Measurements from ENCODE around the gene SOWAHB. TPM values are rescaled to one million over a fixed set of nuclear protein-coding genes. Genes with fewer than 3 reads are reported as not detected.

The SOWAHB gene, protein sequence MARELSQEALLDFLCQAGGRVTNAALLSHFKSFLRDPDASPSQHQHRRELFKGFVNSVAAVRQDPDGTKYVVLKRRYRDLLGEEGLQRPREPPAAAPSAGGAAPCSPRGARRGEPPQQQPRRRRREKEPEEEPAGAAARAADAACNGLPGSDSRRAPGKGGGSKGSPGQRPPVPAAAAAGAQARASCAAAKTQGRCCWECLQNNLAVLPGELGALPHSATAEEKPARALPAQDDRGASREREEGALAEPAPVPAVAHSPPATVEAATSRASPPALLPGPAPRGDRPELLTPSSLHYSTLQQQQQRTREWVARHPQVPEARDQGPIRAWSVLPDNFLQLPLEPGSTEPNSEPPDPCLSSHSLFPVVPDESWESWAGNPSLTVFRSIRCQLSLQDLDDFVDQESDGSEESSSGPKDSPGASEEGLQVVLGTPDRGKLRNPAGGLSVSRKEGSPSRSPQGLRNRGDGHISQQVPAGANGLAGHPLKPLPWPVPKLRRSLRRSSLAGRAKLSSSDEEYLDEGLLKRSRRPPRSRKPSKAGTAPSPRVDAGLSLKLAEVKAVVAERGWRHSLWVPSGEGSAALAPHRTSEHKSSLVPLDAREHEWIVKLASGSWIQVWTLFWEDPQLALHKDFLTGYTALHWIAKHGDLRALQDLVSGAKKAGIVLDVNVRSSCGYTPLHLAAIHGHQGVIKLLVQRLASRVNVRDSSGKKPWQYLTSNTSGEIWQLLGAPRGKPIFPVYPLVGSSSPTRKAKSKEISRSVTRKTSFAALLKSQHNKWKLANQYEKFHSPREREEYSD
- 0.13 TPM for total RNA-seq
- under 1 TPM; 0.05 to 0.32 (median 0.12) TPM for polyA plus RNA-seq (ENCODE audit: insufficient read depth in 1 of 8, insufficient read length in 8 of 8, low replicate concordance in 1 of 8)
- long read RNA-seq, donor 1, result 0 reads
- long read RNA-seq, donor 2, result 0 reads
- long read RNA-seq, donor 3, result 0 reads
- long read RNA-seq, donor 4, result 0 reads
- long read RNA-seq, donor 5, partial matches to known transcripts, result 0 of 1 reads
- long read RNA-seq, donor 5, other reads (novel, unspliced or antisense), result 0 of 1 reads
- long read RNA-seq, donor 6, result 0 reads
- long read RNA-seq, donor 7, result 0 reads
- long read RNA-seq, donor 8, partial matches to known transcripts, result 91 of 91 reads
- long read RNA-seq, donor 8, other reads (novel, unspliced or antisense), result 0 of 91 reads
- long read RNA-seq, donor 9, result 0 reads
- long read RNA-seq, donor 10, result 0 reads
- long read RNA-seq, donor 11, partial matches to known transcripts, result 0 of 1 reads
- long read RNA-seq, donor 11, other reads (novel, unspliced or antisense), result 0 of 1 reads

DNA sequence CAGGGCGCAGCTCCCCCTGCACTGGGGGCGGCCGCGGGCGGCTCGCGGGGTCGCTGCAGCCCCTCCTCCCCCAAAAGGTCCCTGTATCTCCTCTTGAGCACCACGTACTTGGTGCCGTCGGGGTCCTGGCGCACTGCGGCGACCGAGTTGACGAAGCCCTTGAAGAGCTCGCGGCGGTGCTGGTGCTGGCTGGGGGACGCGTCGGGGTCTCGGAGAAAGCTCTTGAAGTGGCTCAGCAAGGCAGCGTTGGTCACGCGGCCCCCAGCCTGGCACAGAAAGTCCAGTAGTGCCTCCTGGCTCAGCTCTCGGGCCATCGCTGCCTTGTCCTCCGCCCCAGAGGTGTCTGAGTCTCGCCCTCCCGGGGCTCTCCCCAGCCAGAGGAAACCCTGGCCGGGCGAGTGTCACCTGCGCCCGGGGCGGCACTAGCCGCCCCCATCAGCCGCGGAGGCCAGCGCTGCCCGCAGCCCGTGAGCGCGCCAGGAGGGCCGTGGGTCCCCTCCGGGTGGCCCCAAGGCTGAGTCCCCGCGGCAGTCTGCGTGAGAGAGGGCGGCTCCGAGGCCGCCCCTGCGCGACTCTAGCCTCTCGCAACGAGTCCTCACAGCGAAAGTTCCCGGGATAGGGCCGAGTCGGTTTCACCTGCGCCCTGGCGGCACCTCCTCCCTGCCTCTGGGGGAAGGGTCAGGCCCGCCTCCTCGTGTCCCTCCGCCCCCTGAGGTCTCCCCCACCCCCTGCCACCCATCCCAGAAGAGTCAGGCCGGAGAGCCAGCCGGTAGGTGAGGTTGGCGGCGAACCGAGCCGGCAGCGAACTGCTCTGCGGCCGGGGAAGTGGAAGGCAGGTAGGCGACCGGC lies at the start of gene SOWAHB:
TSS of gene SOWAHB (minus strand) at position 609 of the 849 bp plus-strand sequence. CDS start at position 314, 295 bp downstream.
- peak within 1 kb of the TSS; percentile 36 for H3K4me3 ChIP-seq (ENCODE audit: low read length)
- peaks cover 38% of the 10 kb centered on the region for H3K27me3 ChIP-seq (ENCODE audit: control insufficient read depth, insufficient read depth, low read length)
- H3K4me1 ChIP-seq (ENCODE audit: control insufficient read depth, insufficient read depth, low read length), result peaks cover 12% of the 10 kb centered on the region
- DNase-seq, result peak; percentile 21
- H3K27ac ChIP-seq (ENCODE audit: low read length), result no peak within 1 kb of the TSS
- no peaks in the 10 kb centered on the region for H3K9me3 ChIP-seq (replicated peaks; ENCODE audit: control insufficient read depth, low read depth, low read length)
- H3K36me3 ChIP-seq (ENCODE audit: control insufficient read depth, insufficient read depth, low read length), result no peaks in the 10 kb centered on the region
- under 1% methylated on average over 60 of the region's 76 CpGs for WGBS (ENCODE audit: insufficient coverage)

DNA sequence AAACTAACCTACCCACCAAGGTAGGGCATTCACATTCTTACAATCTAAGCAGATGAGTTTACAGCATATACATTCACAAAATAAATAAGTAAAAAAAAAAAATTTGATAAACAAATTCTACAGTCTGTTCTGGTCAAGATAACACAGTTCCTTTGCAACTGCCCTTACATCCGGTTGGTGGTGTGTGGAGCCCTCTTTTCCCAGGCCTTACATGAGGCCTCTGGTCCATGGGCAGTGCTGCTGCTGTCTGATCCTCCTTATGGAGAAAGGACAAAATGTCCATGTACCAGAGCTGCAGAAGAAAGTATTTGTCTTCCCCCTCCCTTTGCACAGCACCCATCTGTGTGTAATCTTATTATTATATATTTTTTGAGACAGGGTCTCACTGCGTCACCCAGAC lies 49.4 kb upstream of the SOWAHB start:
- H3K27ac ChIP-seq (ENCODE audit: low read length), result no peak overlapping the region
- no peaks in the 10 kb centered on the region for H3K27me3 ChIP-seq (ENCODE audit: control insufficient read depth, insufficient read depth, low read length)
- peaks cover 4% of the 10 kb centered on the region for H3K36me3 ChIP-seq (ENCODE audit: control insufficient read depth, insufficient read depth, low read length)
- peaks cover 16% of the 10 kb centered on the region for H3K4me1 ChIP-seq (ENCODE audit: control insufficient read depth, insufficient read depth, low read length)
- no CpG with 5 or more reads among the region's 2 CpGs for WGBS (ENCODE audit: insufficient coverage)
- H3K4me3 ChIP-seq (ENCODE audit: low read length), result no peak overlapping the region
- DNase-seq, result peak; percentile 33
- H3K9me3 ChIP-seq (replicated peaks; ENCODE audit: control insufficient read depth, low read depth, low read length), result peaks cover 3% of the 10 kb centered on the region

DNA sequence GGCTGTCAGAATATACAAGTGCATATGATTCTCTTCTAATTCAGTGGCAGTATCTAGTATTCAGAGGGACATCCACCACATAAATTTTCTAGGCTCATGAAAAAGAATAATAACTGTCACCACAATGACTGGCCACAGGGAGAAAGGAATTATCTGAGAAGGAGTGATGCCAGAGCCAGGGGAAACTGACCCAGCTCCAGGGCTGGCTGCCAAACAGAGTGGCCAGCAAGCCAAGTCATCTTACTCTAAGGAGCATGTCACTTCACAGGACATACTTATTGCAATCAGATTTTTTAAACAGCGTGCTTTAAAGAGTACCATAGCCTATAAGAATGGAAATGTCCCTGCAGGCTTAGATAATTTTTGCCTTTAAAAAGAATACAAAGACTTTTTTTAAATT lies 45.8 kb upstream of the SOWAHB start:
- H3K4me1 ChIP-seq (ENCODE audit: control insufficient read depth, insufficient read depth, low read length), result peaks cover 16% of the 10 kb centered on the region
- peaks cover 3% of the 10 kb centered on the region for H3K9me3 ChIP-seq (replicated peaks; ENCODE audit: control insufficient read depth, low read depth, low read length)
- no peak overlapping the region for H3K27ac ChIP-seq (ENCODE audit: low read length)
- H3K4me3 ChIP-seq (ENCODE audit: low read length), result no peak overlapping the region
- no CpG with 5 or more reads among the region's 1 CpG for WGBS (ENCODE audit: insufficient coverage)
- peaks cover 4% of the 10 kb centered on the region for H3K36me3 ChIP-seq (ENCODE audit: control insufficient read depth, insufficient read depth, low read length)
- no peaks in the 10 kb centered on the region for H3K27me3 ChIP-seq (ENCODE audit: control insufficient read depth, insufficient read depth, low read length)
- DNase-seq, result no peak

DNA sequence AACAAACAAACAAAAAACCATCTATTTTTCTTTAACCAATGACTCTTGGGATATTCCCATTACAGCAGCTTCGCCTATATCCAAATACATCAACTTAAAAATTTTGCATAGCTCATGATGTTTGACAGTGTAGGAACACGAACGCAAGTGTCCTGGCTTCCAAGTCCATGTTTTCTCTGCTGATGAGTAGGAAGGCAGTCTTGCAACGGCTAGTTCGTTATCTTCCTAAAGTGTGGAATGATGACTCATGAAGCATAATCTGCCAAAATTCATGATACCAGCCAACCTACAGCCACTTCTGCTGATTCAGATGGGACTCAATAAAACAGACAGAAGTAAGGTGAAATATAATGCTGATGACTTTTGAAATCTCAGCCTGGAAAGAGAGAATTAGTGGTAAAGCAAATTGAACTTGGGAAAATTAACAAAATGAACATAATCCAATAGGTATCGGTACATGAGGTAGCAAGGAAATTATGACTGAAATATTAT lies 45.2 kb upstream of the SOWAHB start:
- Histone ChIP-seq H3K36me3 (ENCODE audit: control insufficient read depth, insufficient read depth, low read length) (peaks cover 4% of the 10 kb centered on the region), H3K27me3 (ENCODE audit: control insufficient read depth, insufficient read depth, low read length) (no peaks in the 10 kb centered on the region), H3K9me3 (replicated peaks; ENCODE audit: control insufficient read depth, low read depth, low read length) (peaks cover 3% of the 10 kb centered on the region), H3K27ac (ENCODE audit: low read length) (no peak overlapping the region), H3K4me3 (ENCODE audit: low read length) (no peak overlapping the region), H3K4me1 (ENCODE audit: control insufficient read depth, insufficient read depth, low read length) (peaks cover 12% of the 10 kb centered on the region)
- no peak for DNase-seq
- WGBS (ENCODE audit: insufficient coverage), result no CpG with 5 or more reads among the region's 6 CpGs

DNA sequence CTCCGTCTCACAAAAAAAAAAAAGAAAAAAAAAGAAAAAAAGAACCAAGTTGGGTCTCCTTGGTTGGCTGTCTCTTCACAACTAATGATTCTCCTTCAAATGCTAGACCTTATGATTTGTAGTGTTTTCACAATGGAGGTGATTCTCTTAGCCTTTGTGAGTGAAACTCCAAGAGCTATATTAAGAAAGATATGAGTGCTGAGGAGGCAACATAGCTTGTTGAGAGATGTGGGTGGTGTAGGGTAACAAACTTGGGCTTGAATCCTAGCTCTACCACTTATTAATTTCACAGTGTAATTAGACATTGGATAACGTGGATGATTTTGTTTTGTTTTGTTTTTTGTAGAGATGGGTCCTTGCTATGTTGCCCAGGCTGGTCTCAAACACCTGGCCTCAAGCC lies 41.2 kb upstream of the SOWAHB start:
- no CpG with 5 or more reads among the region's 2 CpGs for WGBS (ENCODE audit: insufficient coverage)

DNA sequence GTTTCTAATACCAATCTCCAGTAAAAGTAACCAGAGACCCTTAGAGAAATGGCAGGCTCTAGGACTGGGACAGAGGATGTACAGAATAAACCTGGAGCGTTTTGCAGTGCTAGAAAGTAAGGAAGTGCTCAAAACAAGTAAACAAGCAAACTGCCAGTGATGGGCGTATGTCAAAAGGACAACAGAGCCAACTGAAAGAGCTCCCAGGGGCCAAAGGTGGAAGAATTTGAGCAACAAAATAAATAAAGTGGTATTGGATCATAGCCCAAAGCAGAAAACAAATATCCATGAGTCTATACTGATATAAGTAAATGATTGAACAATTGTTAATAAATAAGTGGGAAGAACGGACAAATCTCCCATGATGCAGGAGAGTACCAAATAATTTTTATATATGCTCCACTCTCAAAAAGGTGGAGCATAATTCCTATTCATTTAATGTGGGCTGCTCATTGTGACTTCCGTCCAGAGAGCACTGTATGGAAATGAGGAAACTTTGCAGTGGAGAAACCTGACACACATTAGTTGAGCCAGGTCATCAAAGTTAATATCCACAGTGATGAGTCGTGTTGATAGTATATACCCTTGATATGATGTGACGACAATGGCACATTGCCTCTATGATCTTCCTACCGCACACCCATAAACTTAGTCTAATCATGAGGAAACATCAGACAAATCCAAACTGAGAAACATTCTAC lies 33.8 kb upstream of the SOWAHB start:
- Histone ChIP-seq H3K4me3 (ENCODE audit: low read length) (no peak overlapping the region), H3K27me3 (ENCODE audit: control insufficient read depth, insufficient read depth, low read length) (no peaks in the 10 kb centered on the region), H3K9me3 (replicated peaks; ENCODE audit: control insufficient read depth, low read depth, low read length) (no peaks in the 10 kb centered on the region), H3K36me3 (ENCODE audit: control insufficient read depth, insufficient read depth, low read length) (no peaks in the 10 kb centered on the region), H3K27ac (ENCODE audit: low read length) (no peak overlapping the region), H3K4me1 (ENCODE audit: control insufficient read depth, insufficient read depth, low read length) (no peaks in the 10 kb centered on the region)
- DNase-seq, result no peak
- 38% methylated on average over 1 of the region's 7 CpGs for WGBS (ENCODE audit: insufficient coverage)

More for the DNA sequence above, 41.2 kb upstream of the SOWAHB start:
- H3K4me3 ChIP-seq (ENCODE audit: low read length), result no peak overlapping the region
- no peak for DNase-seq
- no peaks in the 10 kb centered on the region for H3K27me3 ChIP-seq (ENCODE audit: control insufficient read depth, insufficient read depth, low read length)
- peaks cover 3% of the 10 kb centered on the region for H3K9me3 ChIP-seq (replicated peaks; ENCODE audit: control insufficient read depth, low read depth, low read length)
- no peak overlapping the region for H3K27ac ChIP-seq (ENCODE audit: low read length)
- H3K4me1 ChIP-seq (ENCODE audit: control insufficient read depth, insufficient read depth, low read length), result no peaks in the 10 kb centered on the region
- H3K36me3 ChIP-seq (ENCODE audit: control insufficient read depth, insufficient read depth, low read length), result no peaks in the 10 kb centered on the region

DNA sequence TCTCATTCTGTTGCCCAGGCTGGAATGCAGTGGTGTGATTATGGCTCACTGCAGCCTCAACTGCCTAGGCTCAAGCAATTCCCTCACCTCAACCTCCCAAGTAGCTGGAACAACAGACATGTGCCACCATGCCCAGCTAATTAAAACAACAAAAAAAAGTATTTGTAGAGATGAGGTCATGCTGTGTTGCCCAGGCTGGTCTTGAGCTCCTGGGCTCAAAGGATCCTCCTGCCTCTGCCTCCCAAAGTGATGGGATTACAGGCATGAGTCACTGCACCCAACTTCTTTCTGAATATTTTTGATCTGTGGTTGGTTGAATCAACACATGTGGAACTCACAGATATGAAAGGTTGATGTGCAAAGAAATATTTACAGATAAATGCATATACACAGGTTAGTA lies 33.1 kb upstream of the SOWAHB start:
- no peak for DNase-seq
- Histone ChIP-seq H3K4me3 (ENCODE audit: low read length) (no peak overlapping the region), H3K4me1 (ENCODE audit: control insufficient read depth, insufficient read depth, low read length) (no peaks in the 10 kb centered on the region), H3K36me3 (ENCODE audit: control insufficient read depth, insufficient read depth, low read length) (no peaks in the 10 kb centered on the region), H3K9me3 (replicated peaks; ENCODE audit: control insufficient read depth, low read depth, low read length) (no peaks in the 10 kb centered on the region), H3K27ac (ENCODE audit: low read length) (no peak overlapping the region), H3K27me3 (ENCODE audit: control insufficient read depth, insufficient read depth, low read length) (no peaks in the 10 kb centered on the region)

DNA sequence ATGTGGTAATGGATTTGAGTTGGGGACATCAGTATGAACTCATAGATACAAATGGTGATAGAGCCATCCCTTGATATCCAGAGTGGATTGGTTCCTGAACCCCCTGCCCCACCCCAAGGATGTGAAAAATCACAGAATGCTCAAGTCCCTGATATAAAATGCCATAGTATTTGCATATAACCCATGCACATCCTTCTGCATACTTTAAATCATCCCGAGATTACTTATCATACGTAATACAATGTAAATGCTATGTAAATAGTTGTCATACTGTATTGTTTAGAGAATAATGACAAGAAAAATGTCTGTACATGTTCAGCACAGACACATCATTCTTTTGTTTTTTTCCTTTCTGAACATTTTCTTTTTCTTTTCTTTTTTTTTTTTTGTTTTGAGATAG lies 32.7 kb upstream of the SOWAHB start:
- no CpG with 5 or more reads among the region's 2 CpGs for WGBS (ENCODE audit: insufficient coverage)
- Histone ChIP-seq H3K36me3 (ENCODE audit: control insufficient read depth, insufficient read depth, low read length) (no peaks in the 10 kb centered on the region), H3K4me1 (ENCODE audit: control insufficient read depth, insufficient read depth, low read length) (no peaks in the 10 kb centered on the region), H3K4me3 (ENCODE audit: low read length) (no peak overlapping the region), H3K27me3 (ENCODE audit: control insufficient read depth, insufficient read depth, low read length) (no peaks in the 10 kb centered on the region), H3K27ac (ENCODE audit: low read length) (no peak overlapping the region), H3K9me3 (replicated peaks; ENCODE audit: control insufficient read depth, low read depth, low read length) (no peaks in the 10 kb centered on the region)
- no peak for DNase-seq

DNA sequence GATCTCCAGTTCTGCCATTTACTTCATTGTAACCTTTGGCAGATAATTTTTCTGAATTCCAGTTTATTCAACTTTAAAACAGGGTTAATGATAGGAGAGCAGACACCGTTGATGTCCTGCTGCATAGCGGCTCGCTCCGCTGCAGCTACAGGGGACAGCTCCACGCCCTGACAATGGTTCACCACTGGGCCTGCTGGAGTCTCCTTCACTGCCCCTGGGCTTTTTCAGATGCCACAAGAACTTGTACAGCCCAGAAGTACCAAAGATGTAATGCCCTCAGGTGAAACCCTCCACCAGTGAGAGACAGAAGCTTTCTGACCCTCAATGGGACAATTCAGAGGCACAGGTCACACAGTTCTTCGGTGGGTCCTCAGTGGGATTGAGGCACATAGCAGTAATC lies 28.9 kb upstream of the SOWAHB start:
- H3K27ac ChIP-seq (ENCODE audit: low read length), result no peak overlapping the region
- no peak for DNase-seq
- H3K4me1 ChIP-seq (ENCODE audit: control insufficient read depth, insufficient read depth, low read length), result no peaks in the 10 kb centered on the region
- no peaks in the 10 kb centered on the region for H3K27me3 ChIP-seq (ENCODE audit: control insufficient read depth, insufficient read depth, low read length)
- H3K36me3 ChIP-seq (ENCODE audit: control insufficient read depth, insufficient read depth, low read length), result no peaks in the 10 kb centered on the region
- WGBS (ENCODE audit: insufficient coverage), result 84% methylated on average over 5 of the region's 6 CpGs
- no peak overlapping the region for H3K4me3 ChIP-seq (ENCODE audit: low read length)
- H3K9me3 ChIP-seq (replicated peaks; ENCODE audit: control insufficient read depth, low read depth, low read length), result no peaks in the 10 kb centered on the region
